HCT116 (cell line): ENCODE data around the gene ZFP57. TPM values are rescaled to one million over a fixed set of nuclear protein-coding genes. Genes with fewer than 3 reads are reported as not detected.

ENCODE experiments used
- ATAC-seq: fragments of 200-7000 bp; cut with Tn5 transposase; 2 replicates; pipeline ENCODE4 v1.9.1; 2020; ENCODE audit warnings: mild to moderate bottlenecking, moderate library complexity
- BruUV-seq: library from RNA; stranded (reverse); fragments of 400-500 nt; replicated peaks from 2 replicates; lab custom pipeline; 2021; lab: Mats Ljungman, UMichigan
- CTCF ChIA-PET: fragments of 300-600 bp; sonication (Branson Sonifier 250); formaldehyde crosslinking; loops from one replicate; lab custom pipeline; 2021; ENCODE audit warnings: antibody characterized with exemption; lab: Charles Lee
- POLR2A ChIA-PET: fragments of 300-600, 350-600 bp; sonication (Branson Sonifier 250); formaldehyde crosslinking; loops from one replicate; lab custom pipeline; 2021; ENCODE audit warnings: antibody characterized with exemption; lab: Charles Lee
- RAD21 ChIA-PET, 2 experiments: fragments of 300-600 bp; sonication (Branson Sonifier 250); formaldehyde crosslinking; loops; one replicate each; lab custom pipeline; 2023; ENCODE audit warnings: low total read pairs in 2 of 2; ENCODE audit not compliant: uncharacterized antibody in 2 of 2, unreplicated experiment in 2 of 2, low non-redundant PET in 1 of 2; lab: Charles Lee
- DNase-seq: peaks from one replicate; pipeline ENCODE4 v3.0.0-alpha.2; 2010; ENCODE audit warnings: low read depth, low spot score
- H2AFZ ChIP-seq: fragments of 200-600 bp; shearing (Covaris generic), sonication (generic); 2 replicates; pipeline ENCODE4 v1.6.1; 2017; ENCODE audit warnings: low read depth, mixed run types, mixed read lengths, antibody characterized with exemption, low read length; ENCODE audit not compliant: poor library complexity, severe bottlenecking
- H3K27ac ChIP-seq: 2 replicates; pipeline ENCODE4 v1.5.1; 2012; ENCODE audit warnings: low read depth, low read length
- H3K27me3 ChIP-seq: fragments of 200-600 bp; sonication (generic); 2 replicates; pipeline ENCODE4 v1.6.1; 2016; ENCODE audit warnings: mixed run types, low read length, mixed read lengths; ENCODE audit not compliant: insufficient read depth
- H3K36me3 ChIP-seq, 2 experiments: fragments of 200-500 bp in 1 of 2; fragments of 200-600 bp in 1 of 2; sonication (Bioruptor generic) in 1 of 2; sonication (generic) in 1 of 2; 2 replicates each; pipeline versions ENCODE4 v1.5.1 to v1.6.1; 2014 to 2016; ENCODE audit warnings: low read length in 2 of 2, inconsistent platforms in 1 of 2, mixed read lengths in 1 of 2, mixed run types in 1 of 2; ENCODE audit not compliant: insufficient read depth in 2 of 2, control insufficient read depth in 1 of 2
- H3K4me1 ChIP-seq, 2 experiments: fragments of 200-600 bp in 1 of 2; sonication (generic) in 1 of 2; 2 replicates each; pipeline versions ENCODE4 v1.5.1 to v1.6.1; 2012 to 2017; ENCODE audit warnings: low read length in 2 of 2, inconsistent platforms in 1 of 2, mild to moderate bottlenecking in 1 of 2, mixed read lengths in 1 of 2, mixed run types in 1 of 2, moderate library complexity in 1 of 2; ENCODE audit not compliant: insufficient read depth in 2 of 2, control insufficient read depth in 1 of 2
- H3K4me2 ChIP-seq: fragments of 200-600 bp; sonication (generic); 2 replicates; pipeline ENCODE4 v1.6.1; 2017; ENCODE audit warnings: mixed run types, low read length, mixed read lengths
- H3K4me3 ChIP-seq, 2 experiments: fragments of 200-600 bp in 1 of 2; sonication (generic) in 1 of 2; replicated peaks in 1 of 2; 2 replicates each; pipeline ENCODE4 v1.5.1; 2011 to 2016; ENCODE audit warnings: low read length in 2 of 2, control low read depth in 1 of 2, low read depth in 1 of 2, mild to moderate bottlenecking in 1 of 2, mixed read lengths in 1 of 2, mixed run types in 1 of 2
- H3K79me2 ChIP-seq: fragments of 200-600 bp; sonication (generic); 2 replicates; pipeline ENCODE4 v1.6.1; 2017; ENCODE audit warnings: mild to moderate bottlenecking, mixed run types, low read length, moderate library complexity, mixed read lengths; ENCODE audit not compliant: insufficient read depth
- H3K9ac ChIP-seq: fragments of 200-600 bp; sonication (generic); 2 replicates; pipeline ENCODE4 v1.6.1; 2016; ENCODE audit warnings: low read length, mixed read lengths
- H3K9me2 ChIP-seq: fragments of 200-600 bp; sonication (generic), shearing (Covaris generic); 2 replicates; pipeline ENCODE4 v1.6.1; 2017; ENCODE audit warnings: mixed run types, mild to moderate bottlenecking, moderate library complexity; ENCODE audit not compliant: insufficient read depth
- H3K9me3 ChIP-seq, 2 experiments: fragments of 200-500 bp in 1 of 2; fragments of 200-600 bp in 1 of 2; sonication (Bioruptor generic) in 1 of 2; sonication (generic) in 1 of 2; 2 replicates each; pipeline ENCODE4 v1.6.1; 2014 to 2017; ENCODE audit warnings: low read length in 2 of 2, mixed read lengths in 2 of 2, inconsistent platforms in 1 of 2, low read depth in 1 of 2, mild to moderate bottlenecking in 1 of 2, mixed run types in 1 of 2, moderate library complexity in 1 of 2; ENCODE audit not compliant: control insufficient read depth in 1 of 2, insufficient read depth in 1 of 2
- H4K20me1 ChIP-seq: fragments of 200-600 bp; sonication (generic), shearing (Covaris generic); 2 replicates; pipeline ENCODE4 v1.6.1; 2017; ENCODE audit warnings: mixed run types, mild to moderate bottlenecking, moderate library complexity; ENCODE audit not compliant: insufficient read depth
- ATF3 ChIP-seq: IDR thresholded peaks from 2 replicates; pipeline ENCODE4 v1.6.1; 2012
- CBX3 ChIP-seq: IDR thresholded peaks from 2 replicates; pipeline ENCODE4 v1.6.1; 2012; ENCODE audit warnings: low read depth
- CEBPB ChIP-seq: IDR thresholded peaks from 2 replicates; pipeline ENCODE4 v1.6.1; 2012; ENCODE audit warnings: low read depth
- EZH2 ChIP-seq: fragments of 200-600 bp; sonication (generic); IDR thresholded peaks from 2 replicates; pipeline ENCODE4 v1.6.1; 2017; ENCODE audit warnings: antibody characterized with exemption, mixed run types
- FOSL1 ChIP-seq: IDR thresholded peaks from 2 replicates; pipeline ENCODE4 v1.6.1; 2012; ENCODE audit warnings: low read depth
- MAX ChIP-seq: IDR thresholded peaks from 2 replicates; pipeline ENCODE4 v1.6.1; 2012
- POLR2A ChIP-seq: IDR thresholded peaks from 2 replicates; pipeline ENCODE4 v1.7.0; 2011; ENCODE audit warnings: borderline replicate concordance; ENCODE audit not compliant: insufficient read depth, insufficient read length; ENCODE audit errors: extremely low read depth
- POLR2AphosphoS5 ChIP-seq: IDR thresholded peaks from 2 replicates; pipeline ENCODE4 v1.6.1; 2011; ENCODE audit warnings: mild to moderate bottlenecking, low read depth, low read length, moderate library complexity
- REST ChIP-seq: IDR thresholded peaks from 2 replicates; pipeline ENCODE4 v1.6.1; 2012; ENCODE audit warnings: low read depth
- SP1 ChIP-seq: IDR thresholded peaks from 2 replicates; pipeline ENCODE4 v1.6.1; 2012; ENCODE audit warnings: low read depth
- SRF ChIP-seq: IDR thresholded peaks from 2 replicates; pipeline ENCODE4 v1.6.1; 2012; ENCODE audit warnings: low read depth
- TCF7L2 ChIP-seq: IDR thresholded peaks from 2 replicates; pipeline ENCODE4 v1.7.0; 2011; ENCODE audit warnings: borderline replicate concordance, inconsistent platforms; ENCODE audit not compliant: insufficient read depth, insufficient read length; ENCODE audit errors: extremely low read depth
- YY1 ChIP-seq: IDR thresholded peaks from 2 replicates; pipeline ENCODE4 v1.6.1; 2011; ENCODE audit warnings: low read length, low read depth, moderate library complexity, mild to moderate bottlenecking; ENCODE audit not compliant: insufficient replicate concordance; ENCODE audit errors: extremely low read depth
- ZBTB33 ChIP-seq: IDR thresholded peaks from 2 replicates; pipeline ENCODE4 v1.6.1; 2011; ENCODE audit warnings: mild to moderate bottlenecking, low read length, moderate library complexity; ENCODE audit not compliant: insufficient replicate concordance; ENCODE audit errors: extremely low read depth
- ZFX ChIP-seq: fragments of 450-650 bp; IDR thresholded peaks from 2 replicates; pipeline ENCODE4 v1.6.1; 2017
- intact Hi-C: fragments of 100-400 bp; cut with micrococcal nuclease; formaldehyde crosslinking; loops from 2 replicates; pipeline ENCODE4 v1.10.0; 2022
- total RNA-seq: library from RNA; stranded (reverse); gene quantifications from one replicate; pipeline ENCODE4 v1.2.1, GENCODE V29; 2021; ENCODE audit not compliant: unreplicated experiment

ZFP57 gene
- total RNA-seq, 1 experiment from 2014 or later = not detected

- H2AFZ ChIP-seq = no peak overlapping the region
- H3K27me3 ChIP-seq = no peaks in the 10 kb centered on the region
- no peaks in the 10 kb centered on the region for H3K9me3 ChIP-seq
- H3K9me2 ChIP-seq = no peaks in the 10 kb centered on the region
- POLR2A ChIA-PET = no interaction called here
- H3K4me3 ChIP-seq = no peak overlapping the region
- H4K20me1 ChIP-seq = no peaks in the 10 kb centered on the region
- BruUV-seq = no TSS peak
- peaks cover 0 to 4% of the 10 kb centered on the region in 2 experiments; a peak in 1 of 4 replicates for H3K4me1 ChIP-seq
- no peak for ATAC-seq
- no peaks in the 10 kb centered on the region for H3K79me2 ChIP-seq
- no peak for DNase-seq
- CTCF ChIA-PET = no interaction called here
- RAD21 ChIA-PET = no interaction called here
- H3K9ac ChIP-seq = no peak overlapping the region
- H3K27ac ChIP-seq = no peak overlapping the region
- peaks cover 0 to 3% of the 10 kb centered on the region in 2 experiments; a peak in 1 of 4 replicates for H3K36me3 ChIP-seq
- TF ChIP-seq POLR2AphosphoS5 (no peak), REST (no peak), YY1 (no peak), SRF (no peak), CBX3 (no peak), MAX (no peak), CEBPB (no peak), ATF3 (no peak), SP1 (no peak), TCF7L2 (no peak), FOSL1 (no peak), POLR2A (no peak), ZBTB33 (no peak), ZFX (no peak), EZH2 (no peak)
- TF ChIP-seq, all 23 proteins: peak for 0
- intact Hi-C loops = no loop called here
- no peak overlapping the region for H3K4me2 ChIP-seq
These were observed 47.9 kb upstream of the ZFP57 start for GRCh38 chr6:29728875-29729270.
